IMR-90 (cell line): ENCODE data around the gene PRKCA. TPM values are rescaled to one million over a fixed set of nuclear protein-coding genes. Genes with fewer than 3 reads are reported as not detected.

Experiments
- ATAC-seq: fragments of 200-7000 bp; cut with Tn5 transposase; 2 replicates; pipeline ENCODE4 v1.9.1; 2020; ENCODE audit warnings: low read depth, mild to moderate bottlenecking, moderate library complexity
- BruUV-seq: library from RNA; stranded (reverse); fragments of 400-500 nt; replicated peaks from 2 replicates; lab custom pipeline; 2021; lab: Mats Ljungman, UMichigan
- CTCF ChIA-PET: fragments of 300-600 bp; formaldehyde crosslinking; extraction: SDS; loops from one replicate; lab custom pipeline; 2021; ENCODE audit warnings: antibody characterized with exemption; lab: Yijun Ruan, JAX
- POLR2A ChIA-PET: fragments of 300-600 bp; sonication (Branson Sonifier 250); formaldehyde crosslinking; loops from one replicate; lab custom pipeline; 2022; ENCODE audit warnings: antibody characterized with exemption; ENCODE audit not compliant: unreplicated experiment; lab: Charles Lee
- DNase-seq: peaks from one replicate; pipeline ENCODE4 v3.0.0; 2013
- H2AFZ ChIP-seq: replicated peaks from 2 replicates; pipeline ENCODE3; 2013; ENCODE audit warnings: low read length, mild to moderate bottlenecking; ENCODE audit not compliant: poor library complexity
- H2AK5ac ChIP-seq: 2 replicates; pipeline ENCODE4 v1.6.1; 2013; ENCODE audit warnings: low read depth, low read length, inconsistent platforms
- H2AK9ac ChIP-seq: replicated peaks from 2 replicates; pipeline ENCODE3; 2013; ENCODE audit warnings: mild to moderate bottlenecking, low read depth, low read length, moderate library complexity; ENCODE audit not compliant: poor library complexity
- H2BK120ac ChIP-seq: 2 replicates; pipeline ENCODE4 v1.6.1; 2013; ENCODE audit warnings: low read depth, low read length, inconsistent platforms
- H2BK15ac ChIP-seq: 3 replicates; pipeline ENCODE4 v1.6.1; 2013; ENCODE audit warnings: low read depth, low read length, inconsistent platforms
- H2BK20ac ChIP-seq: 2 replicates; pipeline ENCODE4 v1.6.1; 2013; ENCODE audit warnings: low read depth, mild to moderate bottlenecking, inconsistent platforms, low read length, moderate library complexity
- H2BK5ac ChIP-seq: 2 replicates; pipeline ENCODE4 v1.6.1; 2013; ENCODE audit warnings: mild to moderate bottlenecking, low read depth, low read length, inconsistent platforms; ENCODE audit not compliant: poor library complexity, severe bottlenecking
- H3K14ac ChIP-seq: replicated peaks from 2 replicates; pipeline ENCODE4 v1.6.1; 2013; ENCODE audit warnings: low read depth, low read length, inconsistent platforms
- H3K18ac ChIP-seq: 2 replicates; pipeline ENCODE4 v1.6.1; 2013; ENCODE audit warnings: low read depth, low read length, control low read depth
- H3K23ac ChIP-seq: 2 replicates; pipeline ENCODE4 v1.6.1; 2013; ENCODE audit warnings: low read depth, low read length, inconsistent platforms
- H3K27ac ChIP-seq: 2 replicates; pipeline ENCODE4 v1.5.1; 2013; ENCODE audit warnings: mild to moderate bottlenecking, control low read depth, low read length; ENCODE audit not compliant: insufficient read depth
- H3K27me3 ChIP-seq: 2 replicates; pipeline ENCODE4 v1.6.1; 2013; ENCODE audit warnings: low read length; ENCODE audit not compliant: control insufficient read depth, insufficient read depth
- H3K36me3 ChIP-seq: 2 replicates; pipeline ENCODE4 v1.6.1; 2013; ENCODE audit warnings: low read length, mixed read lengths; ENCODE audit not compliant: control insufficient read depth, insufficient read depth
- H3K4ac ChIP-seq: 2 replicates; pipeline ENCODE4 v1.6.1; 2013; ENCODE audit warnings: low read depth, low read length, inconsistent platforms
- H3K4me1 ChIP-seq: 2 replicates; pipeline ENCODE4 v1.6.1; 2013; ENCODE audit warnings: low read length, mixed read lengths; ENCODE audit not compliant: control insufficient read depth, insufficient read depth
- H3K4me2 ChIP-seq: 2 replicates; pipeline ENCODE4 v1.6.1; 2013; ENCODE audit warnings: low read depth, mild to moderate bottlenecking, control low read depth, low read length, moderate library complexity
- H3K4me3 ChIP-seq: 2 replicates; pipeline ENCODE4 v1.5.1; 2013; ENCODE audit warnings: low read depth, mild to moderate bottlenecking, control low read depth, low read length, moderate library complexity; ENCODE audit not compliant: insufficient read depth
- H3K56ac ChIP-seq: 2 replicates; pipeline ENCODE4 v1.6.1; 2013; ENCODE audit warnings: low read length, inconsistent platforms; ENCODE audit not compliant: insufficient read depth; ENCODE audit errors: extremely low read depth
- H3K79me1 ChIP-seq, 2 experiments: 2 replicates each; pipeline ENCODE4 v1.6.1; 2013; ENCODE audit warnings: low read length in 2 of 2, inconsistent platforms in 1 of 2, low read depth in 1 of 2
- H3K9ac ChIP-seq: 2 replicates; pipeline ENCODE4 v1.6.1; 2013; ENCODE audit warnings: low read depth, low read length, control low read depth
- H3K9me1 ChIP-seq: 2 replicates; pipeline ENCODE4 v1.6.1; 2013; ENCODE audit warnings: low read length, inconsistent platforms; ENCODE audit not compliant: insufficient read depth
- H3K9me3 ChIP-seq: 2 replicates; pipeline ENCODE4 v1.6.1; 2013; ENCODE audit warnings: low read length; ENCODE audit not compliant: control insufficient read depth, insufficient read depth
- H4K20me1 ChIP-seq: 2 replicates; pipeline ENCODE4 v1.6.1; 2013; ENCODE audit warnings: low read length, inconsistent platforms; ENCODE audit not compliant: insufficient read depth
- H4K5ac ChIP-seq: 2 replicates; pipeline ENCODE4 v1.6.1; 2013; ENCODE audit warnings: mild to moderate bottlenecking, low read depth, low read length, control low read depth
- H4K8ac ChIP-seq, 2 experiments: 2 replicates each; pipeline ENCODE4 v1.6.1; 2013; ENCODE audit warnings: low read depth in 2 of 2, low read length in 2 of 2, control low read depth in 1 of 2, inconsistent platforms in 1 of 2
- H4K91ac ChIP-seq: 2 replicates; pipeline ENCODE4 v1.6.1; 2013; ENCODE audit warnings: low read depth, low read length, inconsistent platforms; ENCODE audit not compliant: insufficient read depth
- NFE2L2 ChIP-seq: fragments of 150-350 bp; IDR thresholded peaks from 2 replicates; pipeline ENCODE4 v1.6.1; 2016; ENCODE audit warnings: low read depth, mild to moderate bottlenecking, low read length
- RAD21 ChIP-seq: IDR thresholded peaks from 2 replicates; pipeline ENCODE4 v1.6.1; 2012; ENCODE audit warnings: low read length, improper control_type of control experiment
- WGBS, 2 experiments: methylation state at CpG; one replicate each; pipeline versions ENCODE4 v1.1.5 to v1.1.7; 2013; ENCODE audit warnings: missing lambda C conversion rate in 2 of 2; ENCODE audit not compliant: insufficient read length in 1 of 2; ENCODE audit errors: extremely low coverage in 2 of 2; 5-methylcytosine and 5-hydroxymethylcytosine counted together
- dilution Hi-C: fragments of 300-500 bp; cut with HindIII; formaldehyde crosslinking; loops from one replicate; pipeline ENCODE4 v1.14.3; 2018; ENCODE audit warnings: low sequenced_read_pairs; ENCODE audit not compliant: unreplicated experiment
- in situ Hi-C: fragments of 300-500 bp; cut with MboI; formaldehyde crosslinking; loops from 3 replicates; pipeline ENCODE4 v1.14.3; 2019; ENCODE audit warnings: low sequenced_read_pairs, inconsistent platforms, mixed read lengths
- intact Hi-C: fragments of 100-400 bp; cut with micrococcal nuclease; formaldehyde crosslinking; loops from 2 replicates; pipeline ENCODE4 v1.10.0; 2022
- polyA plus RNA-seq, 3 experiments: library from polyadenylated mRNA; depleted of rRNA; stranded (reverse); fragments of >200 nt; gene quantifications; 2 replicates each; pipeline ENCODE4 v1.2.3, GENCODE V29; 2012; ENCODE audit warnings: low replicate concordance in 1 of 3
- total RNA-seq: library from RNA; depleted of rRNA; stranded (reverse); fragments of >200 nt; gene quantifications from 2 replicates; pipeline ENCODE4 v1.2.3, GENCODE V29; 2012

Gene PRKCA
- total and polyA plus RNA-seq, 2 of the 4 experiments (the other 2 are of a cell fraction), result 31.0 to 46.0 TPM

- no peaks in the 10 kb centered on the region for H3K9me3 ChIP-seq
- dilution Hi-C loops (no loop called here), in situ Hi-C loops (no loop called here), intact Hi-C loops (no loop called here)
- H3K9ac ChIP-seq, result no peak overlapping the region
- no peaks in the 10 kb centered on the region for H3K27me3 ChIP-seq
- H2BK20ac ChIP-seq, result no peak overlapping the region
- H3K14ac ChIP-seq, result no peak overlapping the region
- ATAC-seq, result peak; percentile 28
- peak overlapping the region; percentile 56 for H3K18ac ChIP-seq
- H3K36me3 ChIP-seq, result no peaks in the 10 kb centered on the region
- peaks cover 27 to 66% of the 10 kb centered on the region in 2 experiments for H3K79me1 ChIP-seq
- peak overlapping the region; percentile 55; the same call in 1 of the 2 replicates for H2AK5ac ChIP-seq
- H4K5ac ChIP-seq, result no peak overlapping the region
- H4K8ac ChIP-seq, result peak overlapping the region in 1 of 2 experiments; percentile 22; a peak in 1 of 4 replicates
- peak overlapping the region; percentile 73 for H3K4me2 ChIP-seq
- no peak overlapping the region for H3K4me3 ChIP-seq
- H2AK9ac ChIP-seq, result no peak overlapping the region
- peaks cover 7% of the 10 kb centered on the region; the same call in 1 of the 2 replicates for H3K9me1 ChIP-seq
- DNase-seq, result peak; percentile 66
- no peak overlapping the region for H2AFZ ChIP-seq
- H2BK15ac ChIP-seq, result no peak overlapping the region
- TF ChIP-seq RAD21 (no peak), NFE2L2 (0 out of 2 replicates have a peak, but pooled peaks have one; percentile 6)
- no TSS peak for BruUV-seq
- ChIA-PET CTCF (interaction anchor here (0.9 kb wide), 1 partner anchor 310 kb away, joined by 8 read pairs; no protein-coding TSS in a partner anchor), POLR2A (no interaction called here)
- peaks cover 15% of the 10 kb centered on the region for H3K4me1 ChIP-seq
- H3K4ac ChIP-seq, result peak overlapping the region; percentile 19; the same call in 1 of the 2 replicates
- H3K23ac ChIP-seq, result no peak overlapping the region; the same call in 1 of the 2 replicates
- H4K20me1 ChIP-seq, result peaks cover 8% of the 10 kb centered on the region; the same call in 1 of the 2 replicates
- H3K56ac ChIP-seq, result no peak overlapping the region
- WGBS, 2 experiments, result no CpG with 5 or more reads among the region's 9 CpGs
- H2BK120ac ChIP-seq, result 0 out of 2 replicates have a peak overlapping the region, but pooled peaks have one; percentile 7
- no peak overlapping the region for H4K91ac ChIP-seq
- no peak overlapping the region for H2BK5ac ChIP-seq
- peak overlapping the region; percentile 39; the same call in 1 of the 2 replicates for H3K27ac ChIP-seq
These were observed 268.2 kb downstream of the PRKCA start for GRCh38 chr17:66570447-66571195.
